Mesodermal cell (in vitro differentiated cells): Measurements from ENCODE around the gene PPFIA3.

Source experiments
- H3K27ac ChIP-seq: 2 replicates; pipeline ENCODE4 v1.7.0; 2013; ENCODE audit warnings: mild to moderate bottlenecking, low read depth, low read length, moderate library complexity; ENCODE audit not compliant: severe bottlenecking
- H3K36me3 ChIP-seq: 2 replicates; pipeline ENCODE4 v1.7.1; 2013; ENCODE audit warnings: mild to moderate bottlenecking, low read length, moderate library complexity; ENCODE audit not compliant: control insufficient read depth, insufficient read depth
- H3K4me1 ChIP-seq: one replicate; pipeline ENCODE4 v1.7.1; 2013; ENCODE audit warnings: mild to moderate bottlenecking, low read length; ENCODE audit not compliant: insufficient read depth, control insufficient read depth, poor library complexity, severe bottlenecking
- H3K4me3 ChIP-seq: 2 replicates; pipeline ENCODE4 v1.7.0; 2013; ENCODE audit warnings: low read length, control low read depth, mild to moderate bottlenecking; ENCODE audit not compliant: insufficient read depth, poor library complexity, severe bottlenecking; ENCODE audit errors: extremely low read depth
- H3K9me3 ChIP-seq: 2 replicates; pipeline ENCODE4 v1.7.1; 2013; ENCODE audit warnings: mild to moderate bottlenecking, low read length, moderate library complexity; ENCODE audit not compliant: control insufficient read depth
- WGBS, 2 experiments: methylation state at CpG; one replicate each; pipeline ENCODE4 v1.1.5; 2013; ENCODE audit warnings: missing lambda C conversion rate in 2 of 2; ENCODE audit not compliant: insufficient coverage in 2 of 2; 5-methylcytosine and 5-hydroxymethylcytosine counted together

Gene PPFIA3

DNA sequence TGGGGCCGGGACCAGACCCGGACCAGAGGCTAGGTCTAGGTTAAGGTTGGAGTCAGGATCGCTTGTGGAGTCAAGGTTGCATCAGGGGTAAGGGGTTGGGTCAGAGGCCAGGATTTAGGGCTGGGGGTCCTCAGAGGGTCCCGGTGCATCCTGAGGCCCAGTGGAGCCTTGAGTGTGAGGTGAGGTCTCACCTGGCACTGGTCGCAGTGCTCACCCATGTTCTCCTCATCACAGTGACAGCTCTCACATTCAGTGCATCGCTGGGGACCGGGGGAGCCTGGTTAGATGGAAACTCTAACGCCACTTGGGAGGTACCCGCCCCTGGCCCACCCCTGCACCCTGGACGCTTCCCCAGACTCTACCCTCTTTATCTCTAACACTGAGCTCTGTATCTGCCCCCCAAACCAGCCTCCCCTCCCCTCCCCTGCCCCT is 32.8 kb downstream of the PPFIA3 start:
- WGBS, 2 experiments: 41 to 58% methylated on average over 7 to 10 of the region's 10 CpGs
- Histone ChIP-seq H3K36me3 (no peaks in the 10 kb centered on the region), H3K4me3 (no peak overlapping the region), H3K9me3 (no peaks in the 10 kb centered on the region), H3K27ac (no peak overlapping the region), H3K4me1 (peaks cover 14% of the 10 kb centered on the region)

DNA sequence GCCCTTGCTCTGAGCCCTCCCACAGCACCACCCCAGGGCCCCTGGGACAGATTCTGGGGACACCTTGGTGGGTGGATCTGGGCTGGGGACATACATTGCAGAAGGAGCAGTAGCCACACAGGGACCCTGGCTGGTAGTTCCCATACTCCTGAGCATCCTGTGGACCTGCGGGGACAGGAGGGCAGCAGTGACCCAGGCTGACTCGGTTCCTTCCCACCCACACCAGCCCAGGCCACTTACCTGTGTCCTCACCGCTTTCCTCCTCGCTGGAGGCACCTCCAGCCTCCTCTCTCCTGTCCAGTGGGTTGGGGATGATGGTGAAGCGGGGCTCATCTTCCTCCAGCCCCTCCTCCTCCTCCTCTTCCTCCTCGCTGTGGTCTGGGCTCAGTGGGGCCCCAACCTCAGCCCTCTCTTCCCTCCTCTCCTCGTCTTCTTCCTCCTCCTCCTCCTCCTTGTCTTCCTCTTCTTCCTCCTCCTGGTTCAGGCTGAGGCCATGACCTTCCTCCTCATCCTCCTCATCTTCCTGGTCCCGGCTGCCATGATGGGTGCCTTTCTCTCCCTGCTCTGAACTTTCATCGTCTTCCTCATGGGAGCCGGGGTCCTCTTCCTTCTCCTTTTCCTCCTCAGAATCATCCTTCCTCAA is 33.9 kb downstream of the PPFIA3 start:
- WGBS, 2 experiments: 91 to 93% methylated on average over 5 to 6 of the region's 10 CpGs
- H3K4me1 ChIP-seq: peaks cover 14% of the 10 kb centered on the region
- H3K9me3 ChIP-seq: no peaks in the 10 kb centered on the region
- no peaks in the 10 kb centered on the region for H3K36me3 ChIP-seq
- no peak overlapping the region for H3K27ac ChIP-seq
- no peak overlapping the region for H3K4me3 ChIP-seq

DNA sequence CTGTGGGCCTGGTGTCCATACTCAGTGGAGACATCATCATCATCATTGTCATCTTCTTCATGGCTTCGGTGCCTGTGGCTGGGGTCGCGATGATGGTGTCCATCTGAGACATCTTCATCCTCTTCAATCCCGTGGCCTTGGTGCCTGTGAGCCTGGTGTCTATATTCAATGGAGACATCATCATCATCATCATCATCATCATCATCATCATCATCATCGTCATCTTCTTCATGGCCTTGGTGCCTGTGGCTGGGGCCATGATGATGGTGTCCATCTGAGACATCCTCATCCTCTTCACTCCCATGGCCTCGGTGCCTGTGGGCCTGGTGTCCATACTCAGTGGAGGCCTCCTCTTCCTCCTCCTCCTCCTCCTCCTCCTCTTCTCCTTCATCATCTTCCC is 34.9 kb downstream of the PPFIA3 start:
- WGBS, 2 experiments: 93 to 100% methylated on average over 6 of the region's 6 CpGs
- Histone ChIP-seq H3K36me3 (no peaks in the 10 kb centered on the region), H3K4me3 (no peak overlapping the region), H3K4me1 (peaks cover 7% of the 10 kb centered on the region), H3K9me3 (no peaks in the 10 kb centered on the region), H3K27ac (no peak overlapping the region)

DNA sequence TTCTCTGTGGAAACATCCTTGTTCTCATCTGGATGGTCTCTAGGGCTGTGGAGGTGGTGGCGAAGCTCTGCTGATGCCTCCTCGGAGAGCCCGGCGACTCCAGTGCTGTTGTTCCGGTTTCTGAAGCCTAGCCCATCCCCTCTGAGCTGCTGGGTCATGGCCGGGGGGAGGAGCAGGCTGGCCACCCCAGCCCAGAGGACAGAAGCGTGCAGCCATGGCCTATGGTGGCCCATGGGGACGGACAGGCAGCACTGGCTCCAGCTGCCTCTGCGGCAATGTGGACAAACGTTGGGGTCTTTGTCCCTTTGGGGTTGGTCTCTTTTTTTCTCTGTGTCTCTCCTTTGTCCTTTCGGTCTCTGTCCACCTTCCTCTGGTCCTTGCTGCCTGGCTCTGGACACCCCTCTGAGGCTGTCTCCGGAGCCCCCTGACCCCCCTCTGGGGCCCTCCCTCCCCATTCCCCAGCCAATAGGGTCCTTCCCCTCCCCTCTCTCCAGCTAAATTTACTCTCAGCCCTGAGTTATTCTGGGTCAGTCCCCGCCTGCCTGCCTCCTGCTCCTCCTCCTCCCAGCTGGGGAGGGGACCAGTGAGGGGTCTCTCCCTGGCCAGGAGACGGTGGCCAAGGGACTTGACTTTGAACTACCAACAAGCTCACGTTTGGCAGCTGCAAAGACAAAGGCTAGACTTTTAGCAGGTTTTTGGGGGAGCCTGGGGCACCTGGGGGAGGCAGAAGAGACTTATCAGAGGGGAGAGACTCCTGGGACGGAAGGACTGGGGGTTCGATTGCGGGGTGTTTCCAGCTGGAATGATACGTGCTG is 35.9 kb downstream of the PPFIA3 start, which contains the start of gene HRC:
HRC (minus strand) TSS at position 392 of the 815 bp plus-strand sequence; CDS start at position 233, 159 bp downstream.
- H3K4me3 ChIP-seq: no peak within 1 kb of the TSS
- no peaks in the 10 kb centered on the region for H3K36me3 ChIP-seq
- H3K4me1 ChIP-seq: peaks cover 7% of the 10 kb centered on the region
- 77 to 80% methylated on average over 15 to 17 of the region's 19 CpGs for WGBS, 2 experiments
- H3K9me3 ChIP-seq: no peaks in the 10 kb centered on the region
- no peak within 1 kb of the TSS for H3K27ac ChIP-seq

DNA sequence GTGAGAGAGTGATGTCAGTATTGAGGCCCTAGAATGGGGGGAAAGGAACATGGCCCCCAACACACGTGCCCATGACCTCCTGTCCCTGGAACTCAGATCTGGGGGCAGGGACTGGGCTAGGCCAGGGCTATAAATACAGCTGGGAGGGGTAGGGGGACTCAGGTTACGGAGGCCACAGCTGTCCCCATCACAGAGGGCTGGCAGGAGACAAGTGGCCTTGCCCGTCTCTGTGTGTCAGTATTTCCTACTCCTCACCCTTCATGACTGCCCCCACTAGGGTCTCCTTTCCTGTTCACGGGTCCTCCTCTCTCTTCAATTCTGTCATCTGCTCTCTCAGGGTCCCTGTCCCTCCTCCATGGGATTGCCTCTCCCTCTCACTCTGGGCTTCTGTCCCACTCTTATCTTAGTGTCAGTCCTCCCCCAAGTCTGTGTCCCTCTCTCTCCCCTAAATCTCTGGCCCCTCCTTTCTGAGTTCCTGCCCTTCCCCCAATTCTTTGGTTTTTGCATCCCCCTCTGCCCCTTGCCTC is 36.5 kb downstream of the PPFIA3 start:
- WGBS, 2 experiments: 38 to 46% methylated on average over 3 to 4 of the region's 4 CpGs
- Histone ChIP-seq H3K9me3 (no peaks in the 10 kb centered on the region), H3K4me3 (no peak overlapping the region), H3K27ac (no peak overlapping the region), H3K4me1 (peaks cover 7% of the 10 kb centered on the region), H3K36me3 (no peaks in the 10 kb centered on the region)

DNA sequence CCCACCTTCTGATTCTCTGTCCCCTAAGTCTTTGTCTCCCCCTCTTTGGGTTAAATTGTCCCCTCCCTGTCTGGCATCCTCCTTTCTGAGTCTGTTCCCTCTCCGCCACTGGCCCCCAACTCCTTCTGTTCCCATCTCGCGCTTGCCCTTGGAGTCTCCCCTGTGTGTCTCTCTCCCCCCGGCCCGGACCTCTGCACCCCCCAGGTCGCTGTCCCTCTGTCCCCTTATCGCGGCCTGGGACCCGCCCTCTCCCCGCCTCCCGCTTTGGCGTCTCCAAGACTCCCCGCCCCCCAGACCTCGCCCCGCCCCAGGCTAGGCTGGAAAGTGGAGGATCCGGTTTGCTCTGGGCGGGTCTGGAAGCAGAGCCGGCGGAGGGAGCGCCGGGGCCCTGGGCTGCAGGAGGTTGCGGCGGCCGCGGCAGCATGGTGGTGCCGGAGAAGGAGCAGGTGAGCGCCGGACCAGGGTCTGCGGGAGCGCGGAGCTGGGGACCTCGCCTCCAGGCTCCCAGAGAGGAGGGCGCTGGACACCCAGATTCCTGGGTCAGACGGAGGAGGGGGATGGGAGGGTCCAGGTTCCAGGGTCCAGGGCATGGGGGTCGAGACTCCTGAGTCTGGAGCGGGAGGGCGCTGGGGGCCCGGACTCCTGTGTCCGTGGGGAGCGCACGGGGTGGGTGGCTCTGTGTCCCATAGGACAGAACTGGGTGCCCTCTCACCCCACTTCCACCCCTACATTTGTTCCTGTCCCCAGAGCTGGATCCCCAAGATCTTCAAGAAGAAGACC is 38.3 kb downstream of the PPFIA3 start, which contains the start of gene TRPM4:
TRPM4 (plus strand) TSS at position 348 of the 780 bp plus-strand sequence; CDS start at position 423, 75 bp downstream.
- Histone ChIP-seq H3K4me1 (peaks cover 10% of the 10 kb centered on the region), H3K4me3 (peak within 1 kb of the TSS; percentile 81), H3K36me3 (no peaks in the 10 kb centered on the region), H3K9me3 (no peaks in the 10 kb centered on the region), H3K27ac (peak within 1 kb of the TSS; percentile 18)
- WGBS, 2 experiments: 1 to 2% methylated on average over 18 to 29 of the region's 41 CpGs

DNA sequence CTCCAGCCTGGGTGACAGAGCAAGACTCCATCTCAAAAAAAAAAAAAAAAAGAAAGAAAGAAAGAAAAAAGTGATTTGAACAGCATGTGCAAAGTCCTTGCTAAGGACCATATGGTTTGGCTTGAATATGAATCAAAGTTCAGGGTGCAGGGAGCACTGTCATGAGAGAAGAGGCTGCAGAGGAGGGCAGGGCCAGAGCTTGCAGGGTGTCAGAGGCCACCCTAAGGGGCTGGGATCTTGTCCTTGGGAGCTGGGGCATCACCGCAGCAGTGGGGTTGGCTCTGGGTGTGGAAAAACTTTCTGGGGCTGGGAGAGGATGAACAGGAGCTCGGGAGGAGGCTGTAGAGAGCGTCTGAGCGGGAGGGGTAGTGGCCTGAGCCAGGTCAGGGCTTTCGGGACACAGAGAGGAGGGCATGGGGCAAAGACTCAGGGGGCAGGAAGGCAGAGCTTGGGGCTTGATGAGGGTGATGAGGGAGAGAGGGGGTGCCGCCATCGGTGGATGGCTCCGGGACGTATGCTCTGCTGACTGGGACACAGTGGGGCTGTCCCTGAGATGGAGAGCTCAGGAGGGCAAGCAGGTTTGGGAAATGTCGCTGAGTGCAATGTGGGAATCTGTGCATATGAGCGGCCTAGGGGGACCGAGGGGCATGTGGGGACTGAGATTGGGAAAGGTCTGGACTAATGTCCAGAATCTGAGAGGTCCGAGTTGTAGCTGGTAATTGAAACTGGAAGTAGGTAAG is 41.3 kb downstream of the PPFIA3 start:
- WGBS, 2 experiments: 89 to 94% methylated on average over 12 to 13 of the region's 13 CpGs
- Histone ChIP-seq H3K36me3 (no peaks in the 10 kb centered on the region), H3K4me3 (no peak overlapping the region), H3K4me1 (peaks cover 16% of the 10 kb centered on the region), H3K9me3 (no peaks in the 10 kb centered on the region), H3K27ac (no peak overlapping the region)

DNA sequence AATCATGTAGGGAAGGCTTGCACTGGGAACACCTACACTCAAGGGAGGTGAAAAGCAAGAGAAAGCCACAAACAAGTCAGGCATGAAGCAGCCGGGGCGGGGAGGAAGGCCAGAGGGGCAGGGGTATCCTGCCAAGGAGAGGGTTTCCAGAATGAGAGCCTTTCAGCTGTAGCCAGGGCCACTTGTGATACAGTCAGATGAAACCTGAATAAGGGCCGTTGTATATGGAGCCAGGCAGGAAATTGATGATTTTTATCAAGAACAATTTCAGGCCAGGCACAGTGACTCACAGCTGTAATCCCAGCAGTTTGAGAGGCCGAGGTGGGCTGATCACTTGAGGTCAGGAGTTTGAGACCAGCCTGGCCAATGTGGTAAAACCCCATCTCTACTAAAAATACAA is 42.6 kb downstream of the PPFIA3 start:
- no peaks in the 10 kb centered on the region for H3K9me3 ChIP-seq
- no peak overlapping the region for H3K27ac ChIP-seq
- WGBS, 2 experiments: 89 to 93% methylated on average over 4 of the region's 4 CpGs

DNA sequence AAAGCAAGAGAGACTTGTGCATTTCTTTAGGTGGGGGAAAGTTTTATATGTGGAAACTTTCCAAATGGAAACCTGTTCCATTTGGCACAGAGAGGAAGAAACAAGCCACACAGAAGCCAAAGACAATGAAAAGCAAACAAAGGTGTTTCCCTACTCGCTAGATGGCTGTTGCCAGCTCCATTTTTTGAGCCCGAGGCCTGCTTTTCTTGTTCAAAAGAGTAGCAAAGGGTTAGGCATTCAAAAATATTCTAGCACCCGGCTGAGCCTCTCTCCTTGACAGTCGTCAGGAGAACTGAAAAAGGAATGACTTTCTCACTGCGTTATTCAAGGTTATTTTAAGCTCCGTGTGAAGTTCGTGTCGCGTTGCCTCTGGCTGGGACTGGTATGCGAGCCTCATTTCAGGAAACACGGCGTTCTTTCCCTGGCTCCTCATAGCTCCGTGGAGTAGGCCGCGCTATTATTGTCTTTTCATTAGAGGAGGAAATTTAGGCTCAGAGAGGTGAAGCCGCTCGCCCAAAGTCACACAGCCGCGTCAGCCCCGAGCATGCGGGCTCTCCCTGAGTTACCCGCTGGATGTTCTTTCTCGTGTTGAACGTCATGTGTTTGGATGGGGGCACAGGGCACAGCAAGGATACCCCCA is 45.9 kb downstream of the PPFIA3 start:
- peaks cover 10% of the 10 kb centered on the region for H3K4me1 ChIP-seq
- no peak overlapping the region for H3K4me3 ChIP-seq
- no peaks in the 10 kb centered on the region for H3K9me3 ChIP-seq
- WGBS, 2 experiments: 79 to 82% methylated on average over 17 to 22 of the region's 24 CpGs
- no peaks in the 10 kb centered on the region for H3K36me3 ChIP-seq
- H3K27ac ChIP-seq: peak overlapping the region; percentile 16

More for the DNA sequence above, 42.6 kb downstream of the PPFIA3 start:
- peaks cover 10% of the 10 kb centered on the region for H3K4me1 ChIP-seq
- H3K4me3 ChIP-seq: no peak overlapping the region
- no peaks in the 10 kb centered on the region for H3K36me3 ChIP-seq
